Activated naive CD4-positive, alpha-beta T cell treated with Interleukin-2 at 50 U/mL for 16 hours (primary cell): ENCODE measurements around the gene LAMTOR2.
"Not testable (repeated sequence)": the region's sequence is repeated elsewhere in the genome, so short reads cannot be mapped to it uniquely, and the experiment has no call there.

Source experiments
- DNase-seq: peaks from one replicate; pipeline ENCODE4 v3.0.0-alpha.2; 2020

Gene LAMTOR2

GRCh38 chr1:156052862-156053767 lies 1.5 kb upstream of the LAMTOR2 start:
- peak; percentile 73 for DNase-seq

GRCh38 chr1:156053768-156054499 lies 648 bp upstream of the LAMTOR2 start, which contains the start of gene UBQLN4:
Gene UBQLN4 (minus strand): TSS chr1:156053798. CDS start chr1:156053701, 97 bp downstream.
- DNase-seq: peak; percentile 85

GRCh38 chr1:156055281-156056048 lies 883 bp downstream of the LAMTOR2 start:
- DNase-seq: no peak

- DNase-seq: no peak
Observed at GRCh38 chr1:156056326-156056849, 1.8 kb downstream of the LAMTOR2 start.

GRCh38 chr1:156060937-156061636 lies 6.5 kb downstream of the LAMTOR2 start, which contains the start of gene RAB25:
Gene RAB25 (plus strand): TSS chr1:156061160. CDS start chr1:156061401, 241 bp downstream.
- no peak for DNase-seq

GRCh38 chr1:156062189-156062588 lies 7.6 kb downstream of the LAMTOR2 start:
- no peak for DNase-seq

- DNase-seq: no peak
Observed at GRCh38 chr1:156063997-156064285, 9.4 kb downstream of the LAMTOR2 start.

- DNase-seq: no peak
Observed at GRCh38 chr1:156064615-156065014, 10.0 kb downstream of the LAMTOR2 start.

- DNase-seq: no peak
Observed at GRCh38 chr1:156065212-156065611, 10.6 kb downstream of the LAMTOR2 start.

- no peak for DNase-seq
Observed at GRCh38 chr1:156065871-156066270, 11.3 kb downstream of the LAMTOR2 start.

GRCh38 chr1:156067262-156067661 lies 12.7 kb downstream of the LAMTOR2 start:
- no peak for DNase-seq

- no peak for DNase-seq
Observed at GRCh38 chr1:156069490-156070455, 15.2 kb downstream of the LAMTOR2 start.

- no peak for DNase-seq
Observed at GRCh38 chr1:156070548-156070947, 16.0 kb downstream of the LAMTOR2 start.

GRCh38 chr1:156071332-156071816 lies 16.8 kb downstream of the LAMTOR2 start:
- DNase-seq: not testable (repeated sequence)

GRCh38 chr1:156072251-156072650 lies 17.7 kb downstream of the LAMTOR2 start:
- DNase-seq: no peak

GRCh38 chr1:156073110-156073687 lies 18.6 kb downstream of the LAMTOR2 start:
- no peak for DNase-seq

GRCh38 chr1:156073740-156074139 lies 19.2 kb downstream of the LAMTOR2 start:
- no peak for DNase-seq

GRCh38 chr1:156074661-156075060 lies 20.1 kb downstream of the LAMTOR2 start:
- no peak for DNase-seq

- DNase-seq: no peak
Observed at GRCh38 chr1:156075162-156075561, 20.6 kb downstream of the LAMTOR2 start.

- DNase-seq: no peak
Observed at GRCh38 chr1:156075775-156076204, 21.2 kb downstream of the LAMTOR2 start.
